ENCODE measurements around the gene DBET. TPM values are rescaled to one million over a fixed set of nuclear protein-coding genes. Genes with fewer than 3 reads are reported as not detected.

DBET gene
- total RNA-seq = not detected

GRCh38 chr4:190064342-190064741, at the start of gene DBET:
DBET (plus strand) TSS chr4:190064502.

GRCh38 chr4:190027156-190027555, 37.1 kb upstream of the DBET start, which contains the start of gene FRG2:
FRG2 (minus strand) TSS chr4:190027256; CDS start chr4:190027204, 52 bp downstream.

Other genes starting within 250 kb of the DBET start
- 31.7 TPM for gene FRG1, start 123.6 kb upstream of the DBET start, total RNA-seq
- gene FRG2, start 37.2 kb upstream of the DBET start, total RNA-seq = not detected
- not detected for gene DUX4, start 109.3 kb downstream of the DBET start, total RNA-seq